HG03060 (cell line): ENCODE results near the gene ZFR.
"Not testable (repeated sequence)": the region's sequence is repeated elsewhere in the genome, so short reads cannot be mapped to it uniquely, and the experiment has no call there.

Experiments used
- ATAC-seq: cut with Tn5 transposase; IDR thresholded peaks from one replicate; pipeline ENCODE4 v1.9.1; 2021; ENCODE audit warnings: low read depth, moderate number of reproducible peaks; ENCODE audit not compliant: unreplicated experiment

The ZFR gene

GRCh38 chr5:32453916-32454315 lies 9.4 kb upstream of the ZFR start:
- ATAC-seq, result no peak

DNA sequence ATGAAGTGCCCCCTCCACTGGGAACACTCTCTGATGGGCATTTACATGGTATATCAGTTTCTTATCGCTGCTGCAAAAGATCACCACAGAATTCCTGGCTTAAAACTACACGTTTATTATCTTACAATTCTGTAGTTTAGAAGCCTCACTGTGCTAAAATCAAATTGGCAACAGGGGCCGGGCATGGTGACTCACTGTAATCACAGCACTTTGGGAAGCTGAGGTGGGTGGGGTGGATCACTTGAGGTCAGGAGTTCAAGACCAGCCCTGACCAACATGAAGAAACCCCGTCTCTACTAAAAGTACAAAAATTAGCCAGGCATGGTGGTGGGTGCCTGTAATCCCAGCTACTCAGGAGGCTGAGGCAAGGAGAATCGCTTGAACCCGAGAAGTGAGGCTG lies 7.8 kb upstream of the ZFR start:
- not testable (repeated sequence) for ATAC-seq

- ATAC-seq, result no peak
Measured at GRCh38 chr5:32450952-32451351, 6.4 kb upstream of the ZFR start.

GRCh38 chr5:32449262-32449661 lies 4.7 kb upstream of the ZFR start:
- ATAC-seq, result no peak

GRCh38 chr5:32446630-32447029 lies 2.1 kb upstream of the ZFR start:
- no peak for ATAC-seq

GRCh38 chr5:32445831-32446614 lies 1.5 kb upstream of the ZFR start:
- no peak for ATAC-seq

DNA sequence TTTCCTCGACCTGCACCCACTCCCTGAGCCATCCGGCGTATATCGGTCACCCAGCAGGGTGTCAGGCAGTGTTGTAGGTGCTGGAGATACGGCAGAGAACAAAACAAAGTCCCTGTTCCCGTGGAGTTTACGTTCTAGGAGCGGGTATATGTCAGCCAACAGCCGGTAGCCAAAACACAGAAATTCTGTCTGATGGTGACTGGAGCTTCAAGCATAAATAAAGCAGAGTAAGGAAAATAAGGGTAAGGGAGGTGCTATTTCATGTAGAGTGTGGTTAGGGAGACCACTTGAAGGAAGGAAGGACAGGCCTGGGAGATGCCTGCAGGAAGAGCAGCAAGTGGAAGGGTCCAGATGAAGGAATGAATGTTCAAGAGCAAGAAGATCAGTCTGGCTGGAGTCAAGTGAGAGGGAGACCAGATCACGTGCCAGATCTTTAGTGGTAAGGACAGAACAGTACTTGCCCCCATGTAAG lies 783 bp upstream of the ZFR start:
- no peak for ATAC-seq

DNA sequence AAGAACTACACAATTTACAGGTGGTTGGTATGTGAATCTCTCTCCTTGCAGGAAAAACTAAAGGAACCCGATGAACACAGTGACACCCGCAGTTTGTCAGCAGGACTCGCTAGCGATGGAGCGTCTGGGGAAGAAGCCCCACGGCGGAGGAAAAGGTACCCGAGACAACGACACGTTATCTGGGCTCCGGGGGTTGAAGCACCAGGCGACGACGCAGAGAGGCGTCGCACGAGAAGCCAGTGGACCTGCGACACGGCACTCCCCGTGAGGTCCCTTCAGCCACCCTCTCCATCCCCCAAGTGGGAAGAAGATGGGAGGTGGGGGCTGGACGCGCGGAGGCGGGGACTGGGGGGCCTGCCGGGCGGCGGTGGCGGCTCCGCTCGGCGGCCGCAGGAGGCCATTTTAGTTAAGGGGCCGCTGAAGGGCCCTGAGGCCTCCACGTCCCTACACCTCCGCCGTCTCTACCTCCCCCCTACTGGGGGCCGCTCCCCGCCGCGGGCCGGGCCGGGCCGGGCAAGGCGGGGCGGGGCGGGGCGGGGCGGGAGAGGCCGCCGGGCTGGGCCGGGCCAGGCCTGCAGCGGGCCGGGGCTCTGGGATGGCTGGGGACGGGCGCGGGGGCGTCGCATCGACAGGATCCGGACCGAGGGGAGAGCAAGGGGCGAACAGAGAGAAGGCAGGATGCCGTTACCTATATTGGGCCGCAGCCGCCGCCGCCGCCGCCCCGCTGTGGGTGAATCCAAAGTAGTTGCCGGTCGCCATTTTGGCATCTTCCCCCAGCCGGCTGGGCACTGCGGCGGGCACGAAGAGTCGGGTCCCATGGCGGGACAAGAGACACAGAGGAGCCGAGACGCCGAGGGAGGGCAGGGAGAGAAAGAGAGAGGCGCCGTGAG lies 754 bp downstream of the ZFR start:
- peak; percentile 5 for ATAC-seq

GRCh38 chr5:32443145-32443540 lies 1.4 kb downstream of the ZFR start:
- no peak for ATAC-seq

GRCh38 chr5:32439086-32439642 lies 5.4 kb downstream of the ZFR start:
- no peak for ATAC-seq

- no peak for ATAC-seq
Measured at GRCh38 chr5:32436553-32437242, 7.8 kb downstream of the ZFR start.

DNA sequence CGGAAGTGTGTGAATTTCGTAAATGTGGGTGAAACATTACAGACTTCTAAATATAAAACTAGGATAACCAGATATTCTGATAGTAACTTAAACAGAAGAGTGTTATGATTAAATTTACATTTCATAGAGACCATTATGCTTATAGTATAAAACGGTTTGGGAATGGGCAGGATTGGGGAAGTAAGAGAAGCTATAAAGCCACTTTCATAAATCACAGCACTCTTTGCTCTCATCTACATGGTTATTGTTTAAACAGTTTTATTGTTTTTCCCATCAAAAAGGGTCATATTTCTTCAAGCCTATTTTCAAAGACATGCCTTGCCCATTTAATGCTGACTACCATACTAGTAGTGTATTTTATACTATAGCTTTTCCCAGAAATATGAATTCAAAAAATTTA lies 9.2 kb downstream of the ZFR start:
- no peak for ATAC-seq

GRCh38 chr5:32434221-32434620 lies 10.3 kb downstream of the ZFR start:
- ATAC-seq, result no peak

- no peak for ATAC-seq
Measured at GRCh38 chr5:32432633-32433032, 11.9 kb downstream of the ZFR start.

GRCh38 chr5:32430825-32431224 lies 13.7 kb downstream of the ZFR start:
- not testable (repeated sequence) for ATAC-seq

- no peak for ATAC-seq
Measured at GRCh38 chr5:32428426-32428825, 16.1 kb downstream of the ZFR start.

- no peak for ATAC-seq
Measured at GRCh38 chr5:32426440-32427151, 17.9 kb downstream of the ZFR start.

- ATAC-seq, result no peak
Measured at GRCh38 chr5:32422697-32423096, 21.8 kb downstream of the ZFR start.

DNA sequence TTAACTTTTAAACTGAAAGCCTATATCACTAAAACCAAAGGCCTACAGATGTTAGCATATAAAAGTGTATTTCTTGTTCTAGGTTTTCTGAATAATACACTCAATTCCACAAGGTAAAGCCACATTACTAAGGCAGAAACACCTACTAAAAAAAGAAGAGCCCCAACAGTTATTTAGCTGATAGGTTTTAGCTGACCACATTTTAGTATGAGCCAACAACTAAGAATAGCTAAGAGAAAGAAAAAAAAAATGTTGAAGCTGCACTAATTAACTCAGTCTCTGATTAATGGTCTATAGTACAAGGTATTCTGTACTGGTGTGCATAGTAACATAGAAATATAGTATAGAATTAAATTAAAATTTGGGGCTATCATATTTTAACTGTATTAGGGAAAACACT lies 23.5 kb downstream of the ZFR start:
- no peak for ATAC-seq

- no peak for ATAC-seq
Measured at GRCh38 chr5:32420506-32420905, 24.0 kb downstream of the ZFR start.
